ENCODE results near the gene CSPG5.

Gene CSPG5

DNA sequence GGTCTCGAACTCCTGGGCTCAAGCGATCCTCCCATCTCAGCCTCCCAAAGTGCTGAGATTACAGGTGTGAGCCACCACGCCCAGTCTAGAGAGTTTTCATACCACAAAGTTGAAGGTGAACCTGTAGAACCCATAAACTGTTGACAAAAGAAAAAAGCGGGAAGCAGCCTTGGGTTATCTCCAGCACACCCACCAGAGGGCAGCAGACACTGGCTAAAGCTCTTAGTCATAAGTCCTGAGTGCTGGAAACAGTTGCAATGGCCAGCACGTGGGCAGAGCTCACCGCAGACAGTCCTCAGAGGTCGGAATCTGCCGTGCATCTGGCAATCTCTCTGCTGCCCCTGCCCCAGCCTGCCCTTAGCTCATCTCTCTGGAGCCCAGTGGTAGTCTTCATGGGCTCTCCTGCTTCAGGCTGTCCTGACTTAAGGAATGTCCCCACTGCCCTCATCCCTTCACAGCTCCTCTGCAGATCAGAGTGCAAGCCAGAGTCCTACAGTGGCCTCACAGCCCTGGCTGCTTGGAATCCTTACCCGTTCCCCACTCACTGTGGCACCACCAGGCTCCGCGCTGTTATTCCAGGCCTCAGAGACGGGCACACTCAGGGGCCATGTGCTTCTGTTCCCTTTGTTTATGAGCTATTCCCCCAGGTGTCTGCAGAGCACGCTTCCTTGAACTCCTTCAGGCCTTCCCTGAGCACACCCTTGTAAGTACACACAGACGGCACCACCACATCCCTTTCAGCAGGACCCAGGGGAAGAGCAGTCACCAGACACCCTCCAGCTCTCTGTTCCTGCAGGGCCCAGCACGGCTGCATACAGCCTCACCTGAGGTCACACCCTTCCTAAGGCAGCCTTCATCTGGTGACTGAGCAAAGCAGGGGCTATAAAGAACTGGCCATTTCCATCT lies 56.3 kb downstream of the CSPG5 start:
- in situ Hi-C loops (cut with HindIII; ENCODE audit: low pct_ligation_motif_present, low sequenced_read_pairs), result no loop called here
- H3K27me3 ChIP-seq (replicated peaks), result no peaks in the 10 kb centered on the region
- H3K4me3 ChIP-seq (ENCODE audit: low read depth, low read length), result no peak overlapping the region
- no peaks in the 10 kb centered on the region for H3K36me3 ChIP-seq (replicated peaks)
- no peak overlapping the region for H3K27ac ChIP-seq
- peak; percentile 81 for DNase-seq
- TF ChIP-seq, protein P1, sequence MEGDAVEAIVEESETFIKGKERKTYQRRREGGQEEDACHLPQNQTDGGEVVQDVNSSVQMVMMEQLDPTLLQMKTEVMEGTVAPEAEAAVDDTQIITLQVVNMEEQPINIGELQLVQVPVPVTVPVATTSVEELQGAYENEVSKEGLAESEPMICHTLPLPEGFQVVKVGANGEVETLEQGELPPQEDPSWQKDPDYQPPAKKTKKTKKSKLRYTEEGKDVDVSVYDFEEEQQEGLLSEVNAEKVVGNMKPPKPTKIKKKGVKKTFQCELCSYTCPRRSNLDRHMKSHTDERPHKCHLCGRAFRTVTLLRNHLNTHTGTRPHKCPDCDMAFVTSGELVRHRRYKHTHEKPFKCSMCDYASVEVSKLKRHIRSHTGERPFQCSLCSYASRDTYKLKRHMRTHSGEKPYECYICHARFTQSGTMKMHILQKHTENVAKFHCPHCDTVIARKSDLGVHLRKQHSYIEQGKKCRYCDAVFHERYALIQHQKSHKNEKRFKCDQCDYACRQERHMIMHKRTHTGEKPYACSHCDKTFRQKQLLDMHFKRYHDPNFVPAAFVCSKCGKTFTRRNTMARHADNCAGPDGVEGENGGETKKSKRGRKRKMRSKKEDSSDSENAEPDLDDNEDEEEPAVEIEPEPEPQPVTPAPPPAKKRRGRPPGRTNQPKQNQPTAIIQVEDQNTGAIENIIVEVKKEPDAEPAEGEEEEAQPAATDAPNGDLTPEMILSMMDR (IDR thresholded peaks at IDR 0.05; ENCODE audit: low read depth, low read length, missing control alignments), result peak; percentile 90

DNA sequence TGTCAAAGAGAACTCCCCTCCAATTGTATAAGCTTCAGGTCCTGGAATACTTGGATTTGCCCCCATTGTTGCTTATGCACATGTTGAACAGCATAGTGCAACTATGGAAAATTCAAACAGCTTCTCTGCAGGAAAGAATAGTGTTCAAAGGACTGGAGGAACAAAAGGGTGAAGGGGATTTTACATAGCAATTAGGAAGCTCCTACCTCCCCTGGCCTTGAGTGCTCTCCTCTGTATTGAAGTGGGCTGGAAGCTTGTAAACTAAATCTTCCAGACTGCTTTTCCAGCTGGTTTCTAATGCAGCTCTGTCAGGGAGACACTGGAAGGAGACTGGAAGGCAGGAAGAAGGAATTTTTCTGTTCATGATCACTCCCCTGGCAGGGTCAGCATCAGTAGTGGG lies 57.9 kb downstream of the CSPG5 start:
- TF ChIP-seq, protein P1 (IDR thresholded peaks at IDR 0.05; ENCODE audit: low read depth, low read length, missing control alignments), result no peak
- in situ Hi-C loops (cut with HindIII; ENCODE audit: low pct_ligation_motif_present, low sequenced_read_pairs), result no loop called here
- Histone ChIP-seq H3K4me3 (ENCODE audit: low read depth, low read length) (no peak overlapping the region), H3K36me3 (replicated peaks) (no peaks in the 10 kb centered on the region), H3K27me3 (replicated peaks) (no peaks in the 10 kb centered on the region), H3K27ac (no peak overlapping the region)
- no peak for DNase-seq

DNA sequence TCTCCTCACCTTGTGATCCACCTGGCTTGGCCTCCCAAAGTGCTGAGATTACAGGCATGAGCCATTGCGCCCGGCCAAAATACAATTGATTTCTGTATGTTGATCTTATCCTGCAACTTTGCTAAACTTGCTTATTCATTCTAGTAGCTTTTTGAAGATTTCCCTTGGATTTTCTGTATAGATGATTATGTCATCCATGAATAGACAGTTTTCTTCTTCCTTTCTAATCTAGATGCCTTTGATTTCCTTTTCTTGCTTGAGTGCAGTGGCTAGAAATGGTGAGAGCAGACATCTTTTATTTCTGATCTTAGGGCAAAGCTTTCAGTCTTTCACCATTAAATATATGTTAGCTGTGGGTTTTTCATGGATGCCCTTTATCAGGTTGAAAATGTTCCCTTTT lies 60.7 kb downstream of the CSPG5 start:
- H3K27me3 ChIP-seq (replicated peaks), result no peaks in the 10 kb centered on the region
- in situ Hi-C loops (cut with HindIII; ENCODE audit: low pct_ligation_motif_present, low sequenced_read_pairs), result no loop called here
- no peak for DNase-seq
- no peak overlapping the region for H3K27ac ChIP-seq
- TF ChIP-seq, protein P1 (IDR thresholded peaks at IDR 0.05; ENCODE audit: low read depth, low read length, missing control alignments), result no peak
- H3K4me3 ChIP-seq (ENCODE audit: low read depth, low read length), result no peak overlapping the region
- no peaks in the 10 kb centered on the region for H3K36me3 ChIP-seq (replicated peaks)

DNA sequence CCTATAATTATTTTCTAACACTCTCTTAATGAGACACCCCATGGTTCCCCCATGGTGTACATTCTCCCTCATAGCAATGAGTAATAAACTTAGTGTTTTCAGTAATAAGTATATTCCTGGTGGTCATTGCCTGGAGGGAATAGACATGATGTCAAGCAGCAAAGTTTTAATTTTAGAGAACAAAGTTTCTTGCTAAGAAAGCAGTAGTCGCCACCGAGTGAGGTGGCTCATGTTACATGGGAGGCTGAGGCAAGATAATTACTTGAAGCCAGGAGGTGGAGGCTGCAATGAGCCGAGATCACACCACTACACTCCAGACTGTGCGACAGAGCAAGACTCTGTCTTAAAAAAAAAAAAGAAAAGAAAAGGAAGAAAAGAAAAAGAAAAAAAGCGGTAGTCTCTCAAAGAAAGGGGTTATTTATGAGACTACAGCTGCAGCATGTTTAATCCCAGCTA lies 62.8 kb downstream of the CSPG5 start:
- H3K36me3 ChIP-seq (replicated peaks), result peaks cover 2% of the 10 kb centered on the region
- no peak overlapping the region for H3K4me3 ChIP-seq (ENCODE audit: low read depth, low read length)
- in situ Hi-C loops (cut with HindIII; ENCODE audit: low pct_ligation_motif_present, low sequenced_read_pairs), result no loop called here
- no peaks in the 10 kb centered on the region for H3K27me3 ChIP-seq (replicated peaks)
- DNase-seq, result no peak
- no peak overlapping the region for H3K27ac ChIP-seq
- TF ChIP-seq, protein P1 (IDR thresholded peaks at IDR 0.05; ENCODE audit: low read depth, low read length, missing control alignments), result no peak

DNA sequence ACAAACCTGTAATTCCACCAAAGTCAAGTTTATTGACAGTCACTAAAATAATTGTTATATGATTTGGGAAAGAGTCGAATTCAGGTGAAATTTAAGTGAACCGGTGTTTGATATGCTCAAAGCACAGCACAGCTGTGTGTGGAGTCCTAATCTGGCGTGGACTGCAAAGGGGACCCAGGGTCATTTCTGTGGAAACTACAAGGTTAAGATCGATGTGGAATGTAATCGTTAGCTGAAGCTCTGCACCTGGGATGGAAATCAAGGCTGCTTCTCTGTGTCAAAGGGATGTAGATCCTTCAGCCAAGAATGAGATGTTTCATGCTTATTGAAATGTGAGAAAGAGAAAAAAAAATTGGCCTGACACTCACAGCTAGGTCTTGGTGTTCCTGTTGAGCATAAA lies 63.6 kb downstream of the CSPG5 start:
- Histone ChIP-seq H3K27ac (no peak overlapping the region), H3K36me3 (replicated peaks) (peaks cover 10% of the 10 kb centered on the region), H3K4me3 (ENCODE audit: low read depth, low read length) (no peak overlapping the region), H3K27me3 (replicated peaks) (no peaks in the 10 kb centered on the region)
- DNase-seq, result no peak
- in situ Hi-C loops (cut with HindIII; ENCODE audit: low pct_ligation_motif_present, low sequenced_read_pairs), result no loop called here
- TF ChIP-seq, protein P1 (IDR thresholded peaks at IDR 0.05; ENCODE audit: low read depth, low read length, missing control alignments), result no peak

Data from brain microvascular endothelial cell (primary cell).